Lower lobe of right lung (tissue), 2 donors: ENCODE data around the gene EEF1A2. TPM values are rescaled to one million over a fixed set of nuclear protein-coding genes. Genes with fewer than 3 reads are reported as not detected.

Experiments
- ATAC-seq, 2 donors: fragments of 200-7000 bp; cut with Tn5 transposase; one replicate each; pipeline ENCODE4 v1.9.1; 2020 to 2022; ENCODE audit warnings: mild to moderate bottlenecking in 2 of 2, moderate library complexity in 2 of 2
- DNase-seq: peaks from one replicate; pipeline ENCODE4 v3.0.0-alpha.2; 2020
- H3K27ac ChIP-seq: fragments of 200-600 bp; one replicate; pipeline ENCODE4 v1.8.0; 2022
- H3K27me3 ChIP-seq: fragments of 200-600 bp; one replicate; pipeline ENCODE4 v1.8.0; 2022; ENCODE audit warnings: low read depth
- H3K36me3 ChIP-seq: fragments of 200-600 bp; one replicate; pipeline ENCODE4 v1.8.0; 2022; ENCODE audit warnings: mild to moderate bottlenecking
- H3K4me1 ChIP-seq: fragments of 200-600 bp; one replicate; pipeline ENCODE4 v1.8.0; 2022
- H3K4me3 ChIP-seq: fragments of 200-600 bp; one replicate; pipeline ENCODE4 v1.8.0; 2022; ENCODE audit warnings: mild to moderate bottlenecking
- H3K9me3 ChIP-seq: fragments of 200-600 bp; one replicate; pipeline ENCODE4 v1.8.0; 2022
- CTCF ChIP-seq: fragments of 200-600 bp; IDR thresholded peaks from one replicate; pipeline ENCODE4 v1.8.0; 2022; ENCODE audit warnings: antibody characterized with exemption, mild to moderate bottlenecking
- intact Hi-C: fragments of 100-400 bp; cut with DNase I; formaldehyde crosslinking; loops from one replicate; pipeline ENCODE4 v1.11.0; 2022
- total RNA-seq: library from RNA; stranded (reverse); fragmentation: NEBNext Ultra II Directional; extraction: Animal tissue kit (Norgen Biotek cat#: 25700); gene quantifications from one replicate; pipeline ENCODE4 v1.2.1, GENCODE V29; 2021
- donor health status: DM: no; HTN: yes; CAD: no; lungs with severe emphysema.

EEF1A2 gene
- total RNA-seq, 1 donor from 2014 or later = 0.77 TPM

DNA sequence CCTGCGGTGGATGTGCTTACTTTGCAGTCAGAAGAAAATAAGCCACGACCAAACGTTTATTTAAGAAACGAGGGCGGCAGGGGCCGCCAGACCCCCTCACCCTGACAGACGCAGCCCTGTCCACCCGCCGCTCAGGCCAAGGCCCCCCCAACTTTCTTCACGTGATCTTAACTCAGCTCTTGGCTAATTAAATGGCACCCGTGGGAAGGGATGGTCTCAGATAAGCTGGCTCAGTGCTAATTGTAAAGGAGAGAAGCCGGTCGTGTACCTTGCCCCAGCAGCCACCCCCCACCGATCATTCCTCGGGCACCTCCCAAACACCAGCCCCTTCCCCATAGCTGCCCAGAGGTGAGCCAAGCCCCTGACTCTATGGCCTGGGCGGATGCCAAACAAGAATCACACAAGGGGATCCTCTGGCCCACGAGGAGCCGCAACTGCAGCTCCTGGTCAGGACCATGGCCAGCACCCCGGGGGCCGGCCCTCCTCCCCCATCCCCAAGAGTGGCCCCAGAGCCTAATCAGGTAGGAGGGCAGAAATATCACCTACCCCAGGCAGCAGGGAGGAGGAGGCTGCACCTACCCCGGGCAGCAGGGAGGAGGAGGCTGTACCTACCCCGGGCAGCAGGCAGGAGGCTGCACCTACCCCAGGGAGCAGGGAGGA is 37.6 kb downstream of the EEF1A2 start:
- DNase-seq = no peak
- H3K4me1 ChIP-seq = no peaks in the 10 kb centered on the region
- intact Hi-C loops = no loop called here
- no peak for TF ChIP-seq CTCF
- H3K27me3 ChIP-seq = peaks cover 49% of the 10 kb centered on the region
- no peaks in the 10 kb centered on the region for H3K36me3 ChIP-seq
- H3K9me3 ChIP-seq = no peaks in the 10 kb centered on the region
- ATAC-seq = no peak
- no peak overlapping the region for H3K4me3 ChIP-seq
- no peak overlapping the region for H3K27ac ChIP-seq

- no peak for TF ChIP-seq CTCF
- intact Hi-C loops = no loop called here
- ATAC-seq (no peak), DNase-seq (no peak)
- no peak overlapping the region for H3K27ac ChIP-seq
- no peaks in the 10 kb centered on the region for H3K36me3 ChIP-seq
- H3K4me3 ChIP-seq = no peak overlapping the region
- H3K9me3 ChIP-seq = no peaks in the 10 kb centered on the region
- H3K27me3 ChIP-seq = peaks cover 55% of the 10 kb centered on the region
- peaks cover 8% of the 10 kb centered on the region for H3K4me1 ChIP-seq
These were observed 39.9 kb downstream of the EEF1A2 start for GRCh38 chr20:63459070-63459380.

GRCh38 chr20:63458170-63459069 is 40.5 kb downstream of the EEF1A2 start:
- intact Hi-C loops = no loop called here
- Histone ChIP-seq H3K4me1 (peaks cover 13% of the 10 kb centered on the region), H3K27ac (no peak overlapping the region), H3K9me3 (no peaks in the 10 kb centered on the region), H3K27me3 (peaks cover 61% of the 10 kb centered on the region), H3K4me3 (no peak overlapping the region), H3K36me3 (no peaks in the 10 kb centered on the region)
- no peak for DNase-seq
- TF ChIP-seq CTCF = no peak
- no peak for ATAC-seq

DNA sequence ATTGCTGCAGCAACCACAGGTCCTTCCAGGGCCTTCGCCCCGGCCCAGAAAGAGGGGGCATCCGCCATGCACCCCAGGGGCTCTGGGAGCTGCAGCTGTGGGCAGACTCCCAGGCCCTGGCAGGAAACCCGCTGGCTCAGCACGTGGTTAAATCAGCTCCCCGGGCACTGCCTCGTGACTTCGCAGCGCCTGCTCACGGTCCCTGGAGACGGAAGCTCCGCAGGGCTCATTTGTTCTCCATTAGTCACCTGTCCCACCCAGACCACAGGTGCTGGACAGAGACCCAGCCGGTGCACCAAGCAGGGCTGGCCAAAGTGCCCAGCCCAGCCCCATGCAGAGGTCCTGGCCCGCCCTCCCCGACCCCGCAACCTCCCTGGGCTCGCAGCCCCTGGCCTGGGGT is 41.1 kb downstream of the EEF1A2 start:
- intact Hi-C loops = no loop called here
- Histone ChIP-seq H3K36me3 (no peaks in the 10 kb centered on the region), H3K4me3 (no peak overlapping the region), H3K27me3 (peaks cover 68% of the 10 kb centered on the region), H3K27ac (no peak overlapping the region), H3K4me1 (peaks cover 13% of the 10 kb centered on the region), H3K9me3 (no peaks in the 10 kb centered on the region)
- DNase-seq = no peak
- ATAC-seq = no peak
- TF ChIP-seq CTCF = no peak

DNA sequence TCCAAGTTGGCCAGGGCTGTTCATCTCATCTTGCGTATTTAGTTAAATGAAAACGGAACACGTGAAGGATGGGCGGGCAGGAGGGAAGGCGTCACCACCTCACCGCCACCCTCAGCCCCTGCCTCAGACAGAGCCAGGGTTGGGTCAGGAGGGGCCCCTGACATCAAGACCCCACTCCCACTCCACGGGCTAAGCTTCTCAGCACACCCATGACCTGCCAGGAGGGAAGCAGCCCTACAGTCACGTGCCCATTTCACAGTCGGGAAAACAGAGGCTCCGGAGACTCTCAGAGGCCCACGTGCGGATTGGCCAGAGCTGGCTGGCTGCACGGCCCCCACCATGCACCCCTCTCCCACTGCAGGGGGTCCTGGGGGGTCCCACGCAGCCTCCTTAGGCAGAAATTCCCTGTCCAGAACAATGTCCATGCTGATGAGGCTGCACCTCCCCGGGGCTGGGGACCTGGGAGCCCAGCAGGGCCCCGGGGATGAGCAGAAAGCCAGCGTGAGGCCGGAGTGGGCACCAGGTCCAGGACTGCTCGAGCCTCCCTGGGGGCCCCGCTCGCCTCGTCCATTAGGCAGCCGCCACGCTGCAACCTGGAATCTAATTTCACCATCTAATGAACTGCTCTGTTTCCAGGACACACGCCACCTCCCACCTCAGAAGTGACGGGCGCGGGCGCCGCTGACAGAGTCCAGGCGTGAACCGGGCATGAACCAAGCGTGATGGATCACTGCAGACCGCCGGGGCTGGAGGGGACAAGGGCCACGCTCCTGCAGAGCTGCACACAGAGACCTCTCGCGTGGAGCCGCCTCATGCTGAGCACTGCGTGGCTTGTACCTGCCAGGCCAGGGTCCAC is 42.2 kb downstream of the EEF1A2 start:
- Histone ChIP-seq H3K27me3 (peaks cover 76% of the 10 kb centered on the region), H3K9me3 (no peaks in the 10 kb centered on the region), H3K4me1 (peaks cover 13% of the 10 kb centered on the region), H3K36me3 (no peaks in the 10 kb centered on the region), H3K4me3 (no peak overlapping the region), H3K27ac (no peak overlapping the region)
- TF ChIP-seq CTCF = no peak
- DNase-seq = no peak
- intact Hi-C loops = no loop called here
- ATAC-seq = no peak
